Stimulated activated CD4-positive, alpha-beta T cell treated with anti-CD3 and anti-CD28 coated beads, TNF-alpha, amount 100 ng/mL, for 1 hour (primary cell): ENCODE results near the gene ARHGAP22.

Experiments
- DNase-seq, 3 donors: peaks; one replicate each; pipeline ENCODE4 v3.0.0-alpha.2; 2020; ENCODE audit warnings: low read depth in 3 of 3, low spot score in 1 of 3

Gene ARHGAP22

DNA sequence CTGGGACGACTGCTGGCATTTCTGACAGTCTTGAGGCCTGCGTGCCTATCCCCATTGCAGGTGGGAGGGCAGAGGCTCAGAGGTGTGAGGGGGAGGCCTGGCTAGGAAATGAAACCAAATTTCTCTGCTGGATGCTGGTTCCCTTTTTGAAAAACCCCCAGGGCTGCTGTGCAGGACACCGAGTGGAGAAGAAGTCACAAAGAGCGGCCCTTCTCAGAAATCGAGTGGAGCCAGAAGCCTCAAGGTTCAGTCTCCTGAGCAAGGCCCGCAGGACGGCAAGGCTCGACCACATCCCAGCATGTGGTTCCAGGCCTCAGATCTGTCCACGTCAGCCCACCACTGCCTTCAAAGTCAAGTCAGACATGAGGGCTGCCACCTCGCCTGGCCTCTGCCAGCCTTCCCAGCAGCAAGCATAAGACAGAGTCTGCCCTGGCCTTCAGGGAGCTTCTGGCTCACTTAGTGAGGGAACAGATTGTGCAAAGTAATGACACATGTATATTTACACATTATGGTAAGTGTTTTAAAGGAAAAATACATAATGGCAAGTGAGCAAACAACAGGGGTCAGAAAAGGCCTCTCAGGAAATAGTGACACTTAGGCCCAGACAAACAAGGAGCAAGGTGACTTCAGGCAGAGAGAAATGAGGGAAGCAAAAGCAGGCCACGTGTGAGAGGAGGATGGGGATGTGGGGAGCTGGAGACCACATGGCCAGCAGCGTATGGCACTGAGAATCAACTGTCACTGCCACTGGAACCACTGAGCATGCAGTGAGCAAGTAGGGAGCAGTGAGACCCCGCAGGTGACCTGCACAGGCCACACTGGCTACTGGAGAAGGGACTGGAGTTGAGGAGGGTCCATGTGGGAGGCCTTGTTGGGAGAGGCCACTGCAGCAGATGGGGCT lies 86.7 kb downstream of the ARHGAP22 start:
- DNase-seq: no peak

- DNase-seq: no peak
Observed at GRCh38 chr10:48517482-48517881, 87.4 kb downstream of the ARHGAP22 start.

DNA sequence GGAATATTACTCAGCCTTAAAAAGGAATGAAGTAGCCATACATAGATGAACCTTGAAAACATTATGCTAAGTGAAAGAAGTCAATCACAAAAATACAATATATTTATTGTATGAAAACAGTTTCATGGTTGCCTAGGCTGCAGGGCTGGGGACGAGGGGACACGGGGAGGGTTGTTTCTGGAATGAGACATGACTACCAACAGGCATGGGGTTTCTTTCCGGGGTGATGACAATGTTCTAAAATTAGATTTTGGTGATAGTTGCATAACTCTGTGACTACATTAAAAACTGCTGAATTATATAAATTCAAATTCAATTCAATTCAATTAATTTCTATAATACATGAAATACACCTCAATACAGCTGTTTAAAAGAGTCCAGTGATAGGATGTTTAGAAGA lies 88.0 kb downstream of the ARHGAP22 start:
- DNase-seq: no peak

DNA sequence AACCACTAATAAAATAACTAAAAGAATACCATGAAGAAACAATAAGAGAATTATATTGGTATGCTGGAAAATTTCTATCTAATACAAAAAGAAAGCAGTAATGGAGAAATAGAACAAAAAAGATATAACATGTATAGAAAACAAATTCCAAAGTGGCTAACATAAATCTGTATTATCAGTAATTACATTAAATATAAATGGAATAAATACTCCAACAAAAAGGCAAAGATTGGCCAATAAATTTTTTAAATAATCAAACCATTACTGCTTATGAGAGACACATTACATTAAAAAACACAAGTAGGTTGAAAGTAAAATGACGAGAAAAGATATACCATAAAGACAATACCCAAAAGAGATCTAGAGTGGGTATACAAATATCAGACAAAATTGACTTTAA lies 90.0 kb downstream of the ARHGAP22 start:
- no peak for DNase-seq

DNA sequence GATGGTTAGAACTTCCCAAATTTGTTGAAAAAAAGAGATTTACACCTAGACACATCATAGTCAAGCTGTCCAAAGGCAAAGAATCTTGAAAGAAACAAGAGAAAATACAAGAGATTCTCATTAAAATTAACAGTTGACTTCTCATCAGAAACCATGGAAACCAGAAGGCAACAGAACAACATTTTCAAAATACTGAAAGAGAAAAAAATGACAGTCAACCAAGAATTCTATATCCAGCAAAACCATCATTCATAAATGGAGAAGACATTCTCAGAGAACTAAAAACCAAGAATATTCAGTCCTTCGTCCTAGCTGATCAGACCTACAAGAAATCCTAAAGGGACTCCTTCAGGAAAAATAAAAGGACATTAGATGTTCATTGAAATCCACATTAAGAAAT lies 90.6 kb downstream of the ARHGAP22 start:
- DNase-seq: no peak

DNA sequence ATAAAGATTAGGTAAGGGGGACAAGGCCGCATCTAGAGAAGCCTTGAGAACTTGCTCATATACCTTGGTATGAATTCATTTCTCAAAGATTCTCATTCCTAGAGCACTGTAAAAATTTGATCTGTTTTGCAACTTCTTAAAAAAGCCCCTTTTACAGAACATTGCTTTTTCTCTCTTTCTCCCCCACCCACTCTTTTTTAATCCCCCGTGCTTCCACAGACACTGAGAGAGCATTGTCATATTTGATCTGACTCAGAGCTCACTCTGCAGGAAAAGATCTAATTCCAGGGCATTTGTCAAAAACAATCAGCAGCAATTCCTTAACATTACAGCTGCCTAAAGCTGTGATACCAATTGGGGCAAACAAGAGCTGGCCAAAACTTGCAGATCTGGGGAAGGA lies 92.0 kb downstream of the ARHGAP22 start:
- no peak for DNase-seq

GRCh38 chr10:48511875-48512231 lies 93.0 kb downstream of the ARHGAP22 start:
- no peak for DNase-seq

DNA sequence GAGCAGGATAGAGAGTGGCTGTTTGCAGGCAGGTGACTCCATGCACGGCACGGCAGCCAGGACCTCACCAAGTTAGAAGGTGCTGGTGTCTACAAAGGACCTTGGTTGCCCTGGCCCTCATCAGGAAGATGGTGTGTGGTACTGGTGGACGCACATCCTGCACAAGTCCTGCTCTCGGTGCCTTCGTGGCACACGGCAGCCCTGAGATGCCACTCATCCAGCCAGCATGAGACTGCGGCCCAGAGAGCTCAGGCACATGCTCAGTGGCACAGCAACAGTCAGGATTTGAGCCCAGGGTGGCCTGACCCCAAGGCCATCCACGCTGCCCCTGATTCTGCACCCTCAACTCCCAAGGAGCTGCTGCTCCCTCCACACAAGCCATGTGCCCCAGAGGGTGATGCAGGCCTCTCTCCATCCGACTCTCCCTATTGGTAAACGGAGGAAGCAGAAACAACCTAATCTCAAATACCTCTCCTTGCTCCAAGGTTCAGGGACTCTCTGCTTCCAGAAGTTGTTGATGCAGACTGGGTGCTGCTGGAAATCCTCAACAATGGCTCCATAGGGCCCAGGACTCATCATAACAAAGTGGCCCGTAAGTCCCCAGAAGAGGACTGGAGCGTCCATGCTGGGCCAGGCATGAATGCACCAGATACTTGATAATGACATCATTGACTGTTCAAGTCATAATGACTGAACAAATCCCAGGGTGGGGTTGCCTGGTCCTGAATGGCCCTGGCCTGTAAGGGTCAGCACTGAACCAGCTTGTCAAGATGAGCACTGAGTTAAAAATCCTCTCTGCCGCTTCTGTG lies 93.6 kb downstream of the ARHGAP22 start:
- no peak for DNase-seq

- no peak for DNase-seq
Observed at GRCh38 chr10:48509974-48510692, 94.7 kb downstream of the ARHGAP22 start.

DNA sequence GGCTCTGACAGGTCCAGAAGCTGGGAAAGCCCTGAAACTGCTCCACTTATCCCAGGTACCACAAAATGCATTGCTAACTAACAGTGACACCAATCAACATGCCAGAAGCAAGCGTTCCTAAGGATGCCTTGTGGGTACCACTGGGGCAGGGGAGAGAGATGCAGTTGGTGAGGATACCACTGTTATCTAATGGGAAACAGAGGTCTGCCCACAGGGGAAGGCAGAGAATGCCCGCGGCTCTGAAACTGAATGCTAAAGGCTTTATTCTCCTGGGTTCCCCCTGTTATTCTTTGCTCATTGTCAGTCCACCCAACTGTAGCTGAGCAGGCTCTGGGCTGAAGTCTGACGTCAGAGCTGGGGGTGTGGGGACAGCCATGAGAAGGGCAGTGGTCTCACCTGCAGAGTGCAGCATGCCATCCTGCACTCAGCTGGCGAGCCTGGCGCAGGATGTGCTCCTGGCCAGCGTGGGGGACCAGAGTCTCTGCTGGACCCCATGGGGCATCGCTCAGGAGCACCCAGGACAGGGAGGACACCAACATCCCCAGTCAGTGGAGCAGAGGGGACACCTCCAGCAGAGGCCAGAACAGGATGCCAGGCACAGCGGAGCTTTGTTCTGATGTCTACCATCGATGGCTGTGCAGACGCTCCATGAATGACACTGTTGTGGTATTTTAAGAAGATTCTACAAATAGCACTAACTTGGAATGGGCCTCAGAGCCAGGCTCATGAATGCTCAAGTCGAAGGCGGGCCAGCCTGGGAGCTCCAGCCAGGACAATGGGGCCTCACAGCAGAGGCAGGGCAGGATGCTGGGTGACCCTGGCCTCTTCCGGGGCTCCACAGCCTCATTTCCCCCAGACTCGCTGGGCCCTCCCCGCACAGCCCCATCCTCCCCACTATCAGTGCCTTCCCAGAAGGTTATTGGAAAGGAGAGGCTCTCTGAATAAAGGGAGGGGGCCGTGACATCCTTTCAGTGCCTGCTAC lies 95.8 kb downstream of the ARHGAP22 start:
- DNase-seq: no peak

DNA sequence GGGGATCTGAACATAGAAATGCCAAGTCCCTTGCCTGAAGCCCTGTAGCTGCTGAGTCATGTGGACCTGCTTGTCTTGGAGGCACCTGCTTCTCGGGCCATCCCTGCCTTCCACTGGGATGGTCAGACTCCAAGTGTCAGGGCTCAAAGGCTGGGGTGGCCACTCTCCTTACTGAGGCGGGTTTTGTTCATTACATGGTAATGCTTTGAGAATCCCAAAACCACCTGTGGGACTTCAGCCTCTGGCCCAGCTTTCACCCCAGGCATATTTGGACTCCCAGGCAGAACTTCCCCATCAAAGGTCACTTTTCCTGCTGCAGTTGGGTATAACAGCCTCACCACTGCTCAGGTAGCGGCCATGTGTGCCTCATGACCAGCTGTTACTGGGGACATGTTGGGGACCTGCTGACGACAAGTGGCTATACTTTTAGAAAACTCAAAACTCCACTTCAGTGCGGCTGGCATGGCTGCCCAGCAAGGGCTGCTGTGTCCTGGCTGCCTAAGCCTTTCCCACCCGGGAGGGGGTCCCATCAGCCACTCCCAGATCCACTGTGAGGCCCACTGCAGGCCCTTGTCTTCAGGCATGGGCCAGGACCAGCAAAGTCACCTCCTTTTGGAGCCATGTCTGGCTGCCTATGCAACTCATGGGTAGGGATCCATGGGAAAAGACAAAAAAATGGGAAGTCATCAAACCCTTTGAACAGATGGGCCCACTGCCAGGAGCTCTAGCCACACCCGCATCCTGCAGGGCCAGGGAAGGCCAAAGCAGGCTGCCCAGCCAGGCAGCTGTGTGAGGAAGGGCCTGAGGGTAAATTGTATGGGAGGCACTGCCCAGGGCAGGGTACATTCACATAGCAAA lies 96.7 kb downstream of the ARHGAP22 start:
- no peak for DNase-seq

DNA sequence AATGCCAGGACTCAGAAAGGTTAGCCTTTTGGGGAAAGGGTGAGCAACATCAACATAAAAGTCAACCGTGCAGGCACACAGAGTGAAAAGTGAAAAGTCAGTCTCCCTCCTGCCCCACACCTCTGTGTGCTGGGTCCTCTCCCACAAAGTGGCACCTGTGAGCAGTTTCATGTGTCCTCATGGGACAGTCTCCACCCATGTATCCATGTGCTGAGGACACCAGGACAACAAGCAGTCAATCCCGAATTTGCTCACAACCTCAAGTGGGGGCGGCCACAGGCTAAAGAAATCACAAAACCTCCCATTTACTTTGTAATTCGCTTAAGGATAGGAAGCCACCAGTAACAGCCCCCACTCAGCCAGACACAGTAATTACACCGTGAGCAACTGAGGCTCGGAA lies 97.4 kb downstream of the ARHGAP22 start:
- no peak for DNase-seq

DNA sequence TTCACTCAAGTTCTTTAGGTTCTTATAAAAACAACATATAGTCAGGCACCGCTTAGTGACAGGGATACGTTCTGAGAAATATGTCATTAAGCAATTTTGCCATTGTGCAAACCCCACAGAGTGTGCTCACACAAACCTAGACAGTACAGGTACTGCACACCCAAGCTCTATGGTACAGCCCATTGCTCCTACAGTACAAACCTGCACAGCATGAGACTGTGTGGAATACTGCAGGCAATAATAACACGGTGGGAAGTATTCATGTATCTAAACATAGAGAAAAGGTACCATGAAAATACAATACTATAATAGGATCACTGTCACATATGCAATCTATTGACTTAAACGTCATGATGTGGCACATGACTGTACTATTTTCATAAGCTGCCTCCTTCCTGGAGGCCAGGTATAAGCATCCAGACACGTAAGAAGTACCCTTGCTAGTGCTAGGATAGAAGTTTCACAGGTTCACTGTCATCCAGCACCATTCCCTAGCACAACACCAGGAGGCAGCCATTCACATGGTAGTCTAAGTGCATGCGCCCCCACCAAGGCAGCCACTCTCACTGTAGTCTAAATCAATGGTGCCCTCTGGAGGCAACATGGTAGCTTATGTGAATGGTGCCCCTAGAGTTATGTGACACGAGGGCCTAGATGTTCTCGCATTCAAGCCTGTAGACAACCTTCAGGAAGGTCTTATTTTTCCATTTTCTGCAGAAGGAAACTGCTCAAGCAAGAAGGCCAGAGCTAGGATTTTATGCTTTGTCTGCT lies 98.5 kb downstream of the ARHGAP22 start:
- no peak for DNase-seq

DNA sequence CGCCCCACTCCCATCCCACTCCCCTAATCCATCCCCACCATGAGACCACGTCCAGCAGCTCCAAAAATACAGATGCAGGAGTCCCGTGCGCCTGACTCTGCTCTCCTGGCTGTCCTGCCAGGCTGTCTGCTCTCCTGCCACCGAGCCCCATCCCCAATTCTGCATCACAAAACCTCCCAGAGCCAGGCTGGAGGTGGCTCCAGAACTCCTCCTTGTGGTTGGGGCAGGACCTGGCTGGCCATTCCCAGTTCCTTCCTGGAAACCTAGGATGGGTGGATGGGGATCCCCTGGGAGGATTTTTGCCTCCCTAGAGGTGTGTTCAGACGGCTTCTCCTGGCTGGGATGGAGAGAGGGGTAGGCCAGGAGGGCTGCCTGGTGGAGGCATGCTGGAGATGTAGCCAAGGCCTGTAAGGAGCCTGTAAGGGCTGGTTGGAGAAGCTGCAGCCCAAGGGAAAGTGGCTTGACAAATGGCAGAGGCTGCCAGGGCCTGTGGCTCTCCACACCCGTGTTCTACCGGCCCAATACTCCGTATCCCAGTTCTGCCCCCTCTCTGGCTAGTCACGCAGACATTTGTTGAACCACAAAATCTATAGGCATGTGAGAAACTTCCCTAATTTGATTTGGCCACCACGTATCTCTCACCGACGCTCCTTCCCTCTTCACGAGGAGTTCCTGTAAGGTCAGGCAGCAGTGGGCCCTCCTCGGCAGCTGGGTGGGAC lies 99.3 kb downstream of the ARHGAP22 start:
- DNase-seq: no peak

DNA sequence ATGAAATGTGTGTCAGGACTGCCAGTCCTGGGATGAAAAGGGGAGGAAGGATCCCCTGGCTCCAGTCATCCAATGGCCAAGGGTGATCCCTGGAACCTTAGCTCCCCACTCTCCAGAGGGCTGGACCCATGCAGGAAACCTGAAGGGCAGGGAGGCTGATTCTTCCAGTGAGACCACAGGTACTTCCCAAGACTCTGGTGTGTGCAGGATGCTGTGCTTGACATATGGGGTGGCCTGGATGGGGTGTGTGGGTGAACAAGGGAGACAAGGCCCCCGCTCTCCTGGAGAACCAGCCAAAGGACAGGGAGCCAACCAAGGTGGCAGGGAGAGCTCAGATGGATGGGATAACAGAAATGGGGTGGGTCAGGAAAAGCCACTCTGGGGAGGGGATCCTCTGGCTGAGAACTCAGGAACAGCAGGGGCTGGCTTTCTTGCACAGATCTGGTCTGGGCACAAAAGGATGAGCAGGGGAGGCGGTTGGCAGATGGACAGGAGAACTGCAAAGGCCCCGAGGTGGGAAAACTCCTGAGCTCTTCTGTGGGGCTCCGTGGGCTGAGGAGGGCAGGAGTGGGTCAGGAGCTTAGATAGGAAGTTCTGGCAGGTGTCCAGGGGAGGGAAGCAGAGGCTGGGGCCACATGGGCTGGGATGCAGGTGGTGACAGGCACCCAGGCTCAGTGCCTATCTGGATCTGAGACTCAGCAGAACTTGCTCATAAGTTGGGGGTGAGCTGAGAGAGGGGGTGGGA lies 100.6 kb downstream of the ARHGAP22 start:
- no peak for DNase-seq

GRCh38 chr10:48503293-48503911 lies 101.5 kb downstream of the ARHGAP22 start:
- no peak for DNase-seq

DNA sequence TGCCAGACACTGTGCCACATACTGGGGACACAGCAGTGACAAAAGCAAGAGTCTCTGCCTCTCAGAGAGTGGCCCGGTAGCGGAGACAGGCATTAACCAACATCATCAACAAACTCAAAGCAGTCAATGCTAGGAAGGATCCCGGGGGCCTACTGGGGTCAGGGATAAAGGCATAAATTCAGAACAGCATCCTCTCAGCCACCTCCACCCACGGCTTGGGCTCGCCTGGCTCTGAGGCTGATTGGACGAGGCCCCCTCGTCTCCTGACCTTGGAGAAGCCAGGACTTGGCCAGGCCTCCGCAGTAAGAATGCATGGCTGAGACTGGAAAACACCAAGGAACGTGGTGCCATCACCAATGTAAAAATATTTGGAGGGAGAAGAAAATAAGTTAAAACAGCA lies 102.1 kb downstream of the ARHGAP22 start:
- no peak for DNase-seq
